RWPE1 (cell line): ENCODE results near the gene CRP.

ENCODE experiments used
- CTCF ChIA-PET: fragments of 350-600 bp; sonication (Branson Sonifier 250); formaldehyde crosslinking; extraction: SDS; loops from one replicate; lab custom pipeline; 2021; lab: Yijun Ruan, JAX
- POLR2A ChIA-PET: fragments of 400-600 bp; formaldehyde crosslinking; extraction: SDS; loops from one replicate; lab custom pipeline; 2020; ENCODE audit warnings: antibody characterized with exemption; ENCODE audit not compliant: low non-redundant PET; lab: Yijun Ruan, JAX
- DNase-seq: peaks from one replicate; pipeline ENCODE4 v3.0.0; 2012; ENCODE audit warnings: low spot score
- H3K27ac ChIP-seq: fragments of 450-650 bp; 2 replicates; pipeline ENCODE4 v1.5.1; 2017
- CTCF ChIP-seq: fragments of 450-650 bp; conservative IDR thresholded peaks from 2 replicates; pipeline ENCODE4 v1.5.1; 2017; ENCODE audit warnings: low read depth, mild to moderate bottlenecking

CRP gene

GRCh38 chr1:159663552-159663951 lies 50.8 kb downstream of the CRP start:
- DNase-seq: no peak
- CTCF ChIA-PET: no interaction called here
- no peak overlapping the region for H3K27ac ChIP-seq
- POLR2A ChIA-PET: no interaction called here
- no peak for TF ChIP-seq CTCF
